Measurements from ENCODE around the gene NOTCH1. TPM values are rescaled to one million over a fixed set of nuclear protein-coding genes. Genes with fewer than 3 reads are reported as not detected.

Gene NOTCH1
- total RNA-seq, 3 donors from 2014 or later: 59.0 to 101 (median 72.6) TPM

DNA sequence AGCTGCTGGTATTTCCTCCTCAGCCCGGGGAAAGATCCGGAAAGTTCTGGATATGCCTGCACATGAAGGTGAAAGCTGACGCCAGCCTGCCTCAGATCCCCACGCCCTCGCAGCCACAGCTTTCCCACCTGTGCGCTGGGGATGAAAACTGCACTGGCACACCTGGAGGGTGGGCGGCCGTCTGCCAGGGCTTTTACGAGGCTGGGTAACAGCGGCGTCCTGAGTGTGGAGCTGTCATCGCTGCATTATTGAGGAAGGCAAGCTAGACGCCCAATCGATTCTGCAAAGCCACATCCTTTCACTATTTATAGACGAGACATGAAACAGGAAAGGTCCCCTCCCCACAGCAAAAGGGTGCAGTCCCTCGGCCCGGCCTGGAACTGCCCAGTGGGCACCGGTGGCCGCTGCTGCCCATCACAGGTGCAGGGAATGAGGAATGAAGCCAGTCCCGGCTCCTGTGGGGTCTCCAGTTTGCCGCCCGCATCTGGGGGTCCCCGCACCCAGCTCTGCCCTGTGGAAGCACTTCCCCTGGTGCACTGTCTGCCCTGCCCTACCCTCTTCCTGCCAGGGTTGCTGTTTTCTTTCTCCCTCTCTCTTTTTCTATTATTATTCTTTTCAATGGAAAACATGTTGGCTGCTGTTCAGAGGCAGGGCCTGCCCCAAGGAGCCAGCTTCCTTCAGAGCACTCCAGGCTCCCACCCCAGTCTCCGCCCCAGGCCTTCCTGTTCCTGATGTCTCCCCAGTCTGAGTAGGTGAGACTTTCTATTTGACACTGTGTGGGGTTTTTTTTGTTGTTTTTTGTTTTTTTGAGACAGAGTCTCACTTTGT lies 7.0 kb downstream of the NOTCH1 start:
- H3K9me3 ChIP-seq: no peaks in the 10 kb centered on the region
- DNase-seq (peak; percentile 64 to 82 (median 72)), ATAC-seq (peak; percentile 37)
- intact Hi-C loops (cut with DNase I, micrococcal nuclease): no loop called here
- H3K36me3 ChIP-seq (ENCODE audit: low read depth): no peaks in the 10 kb centered on the region
- peaks cover 82% of the 10 kb centered on the region for H3K4me1 ChIP-seq (ENCODE audit: low read depth)
- TF ChIP-seq, protein P1, sequence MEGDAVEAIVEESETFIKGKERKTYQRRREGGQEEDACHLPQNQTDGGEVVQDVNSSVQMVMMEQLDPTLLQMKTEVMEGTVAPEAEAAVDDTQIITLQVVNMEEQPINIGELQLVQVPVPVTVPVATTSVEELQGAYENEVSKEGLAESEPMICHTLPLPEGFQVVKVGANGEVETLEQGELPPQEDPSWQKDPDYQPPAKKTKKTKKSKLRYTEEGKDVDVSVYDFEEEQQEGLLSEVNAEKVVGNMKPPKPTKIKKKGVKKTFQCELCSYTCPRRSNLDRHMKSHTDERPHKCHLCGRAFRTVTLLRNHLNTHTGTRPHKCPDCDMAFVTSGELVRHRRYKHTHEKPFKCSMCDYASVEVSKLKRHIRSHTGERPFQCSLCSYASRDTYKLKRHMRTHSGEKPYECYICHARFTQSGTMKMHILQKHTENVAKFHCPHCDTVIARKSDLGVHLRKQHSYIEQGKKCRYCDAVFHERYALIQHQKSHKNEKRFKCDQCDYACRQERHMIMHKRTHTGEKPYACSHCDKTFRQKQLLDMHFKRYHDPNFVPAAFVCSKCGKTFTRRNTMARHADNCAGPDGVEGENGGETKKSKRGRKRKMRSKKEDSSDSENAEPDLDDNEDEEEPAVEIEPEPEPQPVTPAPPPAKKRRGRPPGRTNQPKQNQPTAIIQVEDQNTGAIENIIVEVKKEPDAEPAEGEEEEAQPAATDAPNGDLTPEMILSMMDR (IDR thresholded peaks at IDR 0.05): no peak
- H3K4me3 ChIP-seq: no peak overlapping the region

DNA sequence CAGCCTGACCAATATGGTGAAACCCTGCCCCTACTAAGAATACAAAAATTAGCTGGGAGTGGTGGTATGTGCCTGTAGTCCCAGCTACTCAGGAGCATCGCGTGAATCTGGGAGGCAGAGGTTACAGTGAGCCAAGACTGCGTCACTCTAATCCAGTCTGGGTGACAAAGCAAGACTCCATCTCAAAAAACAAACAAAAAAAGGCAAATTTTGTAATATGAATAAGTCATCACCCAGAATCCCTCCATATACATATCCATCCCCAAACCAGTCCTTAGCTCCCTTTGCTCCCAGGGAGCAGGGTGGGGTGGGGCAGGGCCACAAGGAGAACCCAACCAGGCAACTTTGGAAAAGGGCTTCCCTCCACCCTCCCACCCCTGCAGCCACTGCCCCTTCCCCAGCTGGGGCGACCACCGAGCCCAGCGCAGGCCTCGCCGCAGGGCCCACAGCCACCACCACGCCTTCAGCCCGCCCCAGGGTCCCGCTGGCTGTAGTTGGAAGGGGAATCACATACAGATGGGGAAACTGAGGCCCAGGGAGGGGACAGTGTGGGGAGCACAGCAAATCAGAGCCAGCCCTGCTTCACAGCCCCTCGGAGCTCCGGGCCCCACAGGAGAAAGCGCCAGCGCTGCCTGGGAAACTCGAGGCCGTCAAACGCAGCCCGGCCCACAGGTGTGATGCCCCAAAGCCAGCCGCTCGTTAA lies 7.8 kb downstream of the NOTCH1 start:
- intact Hi-C loops (cut with DNase I, micrococcal nuclease): no loop called here
- H3K4me1 ChIP-seq (ENCODE audit: low read depth): peaks cover 83% of the 10 kb centered on the region
- H3K4me3 ChIP-seq: no peak overlapping the region
- DNase-seq (no peak), ATAC-seq (no peak)
- TF ChIP-seq, protein P1 (IDR thresholded peaks at IDR 0.05): no peak
- no peaks in the 10 kb centered on the region for H3K9me3 ChIP-seq
- no peaks in the 10 kb centered on the region for H3K36me3 ChIP-seq (ENCODE audit: low read depth)

DNA sequence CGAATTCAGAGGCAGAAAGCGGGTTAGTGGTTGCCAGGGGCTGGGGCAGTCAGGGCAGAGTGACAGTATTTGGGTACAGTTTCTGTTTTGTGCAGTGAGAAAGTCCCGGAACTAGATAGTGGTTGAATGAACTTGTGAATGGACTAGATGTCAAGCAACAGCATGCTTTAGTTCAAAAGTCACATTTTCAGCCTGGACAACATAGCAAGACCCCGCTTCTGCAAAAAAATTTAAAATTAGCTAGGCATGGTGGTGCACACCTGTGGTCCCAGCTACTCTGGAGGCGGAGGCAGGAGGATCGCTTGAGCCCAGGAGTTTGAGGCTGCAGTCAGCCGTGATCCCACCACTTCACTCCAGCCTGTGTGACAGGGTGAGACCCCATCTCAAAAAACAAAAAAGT lies 8.4 kb downstream of the NOTCH1 start:
- intact Hi-C loops (cut with DNase I, micrococcal nuclease): no loop called here
- ATAC-seq (no peak), DNase-seq (no peak)
- TF ChIP-seq, protein P1 (IDR thresholded peaks at IDR 0.05): no peak
- H3K4me1 ChIP-seq (ENCODE audit: low read depth): peaks cover 83% of the 10 kb centered on the region
- H3K4me3 ChIP-seq: no peak overlapping the region
- H3K9me3 ChIP-seq: no peaks in the 10 kb centered on the region
- H3K36me3 ChIP-seq (ENCODE audit: low read depth): no peaks in the 10 kb centered on the region

DNA sequence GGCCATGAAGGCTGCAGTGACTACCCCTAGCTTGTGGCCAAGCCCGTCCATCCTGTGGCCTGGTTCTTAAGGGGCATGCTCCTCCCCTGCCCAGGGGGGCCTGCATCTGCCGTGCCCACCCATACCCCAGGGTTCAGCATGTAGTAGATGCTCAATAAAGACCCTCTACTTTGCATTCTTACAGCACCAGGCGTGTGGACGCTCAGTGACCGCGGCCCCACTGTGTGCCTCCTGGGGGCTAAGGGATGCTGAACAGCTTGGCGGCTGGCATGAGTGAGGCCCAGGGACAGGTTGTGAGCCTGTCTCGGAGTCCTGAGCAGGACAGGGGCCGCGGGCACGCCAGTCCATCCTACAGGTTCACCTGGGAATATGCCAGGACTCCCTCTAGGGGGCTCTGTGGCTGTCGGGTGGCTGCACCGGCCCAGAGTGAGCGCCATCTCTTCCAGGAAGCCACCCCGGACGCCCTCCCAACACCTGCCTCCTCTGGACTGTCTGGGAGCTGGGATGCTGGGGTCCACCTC lies 9.1 kb downstream of the NOTCH1 start:
- intact Hi-C loops (cut with DNase I, micrococcal nuclease): no loop called here
- DNase-seq (no peak), ATAC-seq (no peak)
- TF ChIP-seq, protein P1 (IDR thresholded peaks at IDR 0.05): no peak
- Histone ChIP-seq H3K36me3 (ENCODE audit: low read depth) (no peaks in the 10 kb centered on the region), H3K4me3 (no peak overlapping the region), H3K9me3 (no peaks in the 10 kb centered on the region), H3K4me1 (ENCODE audit: low read depth) (peaks cover 83% of the 10 kb centered on the region)

DNA sequence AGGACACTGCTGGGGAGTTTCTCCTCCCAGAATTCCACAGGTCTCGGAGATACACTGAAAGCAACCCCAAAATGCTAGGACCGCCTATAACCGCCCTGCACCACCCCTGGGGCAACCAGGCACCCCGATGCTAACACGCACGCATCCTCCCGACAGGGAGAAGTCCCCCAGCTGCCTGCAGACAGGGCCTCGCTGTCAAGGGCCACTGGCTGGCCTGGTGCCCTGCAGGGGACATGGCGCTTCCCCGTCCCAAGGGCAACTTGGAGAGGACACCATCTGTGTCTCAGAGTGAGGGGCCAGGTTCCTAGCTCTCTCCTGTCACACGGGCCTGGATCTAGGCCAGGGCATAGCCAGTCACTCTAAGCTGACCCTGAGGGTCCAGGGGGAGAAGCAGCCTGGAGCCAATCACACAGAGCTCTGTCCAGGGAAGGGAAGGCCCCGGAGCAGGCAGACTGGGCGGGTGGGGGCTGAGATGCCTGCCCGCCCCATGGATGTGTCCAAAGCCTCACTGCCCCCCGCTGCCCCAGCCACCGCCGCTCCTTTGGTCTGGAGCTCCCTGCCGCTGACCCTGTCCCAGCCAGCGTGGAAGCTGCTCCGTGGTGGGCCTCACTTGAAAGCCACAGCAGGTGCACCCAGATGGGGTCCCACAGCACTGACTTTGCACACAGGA lies 9.7 kb downstream of the NOTCH1 start:
- Histone ChIP-seq H3K36me3 (ENCODE audit: low read depth) (no peaks in the 10 kb centered on the region), H3K4me1 (ENCODE audit: low read depth) (peaks cover 83% of the 10 kb centered on the region), H3K9me3 (no peaks in the 10 kb centered on the region), H3K4me3 (no peak overlapping the region)
- intact Hi-C loops (cut with DNase I, micrococcal nuclease): no loop called here
- TF ChIP-seq, protein P1 (IDR thresholded peaks at IDR 0.05): no peak
- DNase-seq (no peak), ATAC-seq (no peak)

Measured in mucosa of descending colon (tissue), 3 donors.